ENCODE measurements around the gene C6orf15.
"Not testable (repeated sequence)": the region's sequence is repeated elsewhere in the genome, so short reads cannot be mapped to it uniquely, and the experiment has no call there.

The C6orf15 gene

GRCh38 chr6:31098449-31098938 lies 13.9 kb downstream of the C6orf15 start:
- no peak for DNase-seq

- no peak for DNase-seq
Measured at GRCh38 chr6:31096656-31097055, 15.7 kb downstream of the C6orf15 start.

- no peak for DNase-seq
Measured at GRCh38 chr6:31096215-31096614, 16.2 kb downstream of the C6orf15 start.

- DNase-seq, result no peak
Measured at GRCh38 chr6:31094389-31094881, 17.9 kb downstream of the C6orf15 start.

- no peak for DNase-seq
Measured at GRCh38 chr6:31092769-31093505, 19.4 kb downstream of the C6orf15 start.

- DNase-seq, result no peak
Measured at GRCh38 chr6:31092238-31092637, 20.1 kb downstream of the C6orf15 start.

- DNase-seq, result no peak
Measured at GRCh38 chr6:31091680-31092079, 20.7 kb downstream of the C6orf15 start.

- DNase-seq, result no peak
Measured at GRCh38 chr6:31090973-31091364, 21.4 kb downstream of the C6orf15 start.

- no peak for DNase-seq
Measured at GRCh38 chr6:31090275-31090972, 22.0 kb downstream of the C6orf15 start.

GRCh38 chr6:31087494-31088089 lies 24.8 kb downstream of the C6orf15 start:
- DNase-seq, result peak; percentile 68

- DNase-seq, result no peak
Measured at GRCh38 chr6:31086788-31087440, 25.5 kb downstream of the C6orf15 start.

- no peak for DNase-seq
Measured at GRCh38 chr6:31083742-31084354, 28.5 kb downstream of the C6orf15 start.

- no peak for DNase-seq
Measured at GRCh38 chr6:31081872-31082271, 30.5 kb downstream of the C6orf15 start.

- DNase-seq, result peak; percentile 46
Measured at GRCh38 chr6:31079656-31080261, 32.6 kb downstream of the C6orf15 start.

GRCh38 chr6:31076611-31077010 lies 35.8 kb downstream of the C6orf15 start:
- no peak for DNase-seq

- DNase-seq, result no peak
Measured at GRCh38 chr6:31075528-31075927, 36.8 kb downstream of the C6orf15 start.

GRCh38 chr6:31074401-31074800 lies 38.0 kb downstream of the C6orf15 start:
- DNase-seq, result no peak

- DNase-seq, result peak; percentile 51
Measured at GRCh38 chr6:31070711-31071197, 41.6 kb downstream of the C6orf15 start.

GRCh38 chr6:31068669-31069340 lies 43.6 kb downstream of the C6orf15 start:
- peak; percentile 63 for DNase-seq

GRCh38 chr6:31067891-31068668 lies 44.3 kb downstream of the C6orf15 start:
- not testable (repeated sequence) for DNase-seq

- DNase-seq, result not testable (repeated sequence)
Measured at GRCh38 chr6:31067028-31067427, 45.3 kb downstream of the C6orf15 start.

Data from 8988T (cell line).